K562 (cell line): Measurements from ENCODE around the gene RNF224. TPM values are rescaled to one million over a fixed set of nuclear protein-coding genes. Genes with fewer than 3 reads are reported as not detected.
A peak's percentile ranks its signal among the peaks of the same experiment; 100 is the strongest.

ENCODE experiments used
- ATAC-seq: fragments of 200-7000 bp; cut with Tn5 transposase; 3 replicates; pipeline ENCODE4 v1.9.1; 2020; ENCODE audit warnings: moderate library complexity
- BruUV-seq: library from RNA; stranded (reverse); fragments of 400-500 nt; replicated peaks from 2 replicates; lab custom pipeline; 2021; lab: Mats Ljungman, UMichigan
- CTCF ChIA-PET: fragments of 300-600 bp; formaldehyde crosslinking; extraction: SDS; loops from one replicate; lab custom pipeline; 2021; ENCODE audit warnings: low intra/inter-chr PET ratio; lab: Yijun Ruan, JAX
- POLR2A ChIA-PET: fragments of 300-600, 350-650 bp; sonication (Branson Sonifier 250); formaldehyde crosslinking; extraction: SDS; loops from one replicate; lab custom pipeline; 2021; ENCODE audit warnings: antibody characterized with exemption, inconsistent platforms; lab: Yijun Ruan, JAX
- DNase-seq, 4 experiments: peaks; one replicate each; pipeline versions ENCODE4 v3.0.0 to v3.0.0-alpha.2; 2011 to 2018; ENCODE audit warnings: low spot score in 3 of 4, mixed read lengths in 3 of 4; ENCODE audit errors: extremely low read depth in 1 of 4
- FAIRE-seq: peaks from 2 replicates; lab custom pipeline; 2011; peaks lifted over from hg19 to GRCh38; lab: Jason Lieb, UNC
- H2AFZ ChIP-seq: 2 replicates; pipeline ENCODE4 v1.6.0; 2011; ENCODE audit warnings: low read depth, low read length, control low read depth, inconsistent platforms
- H3K27ac ChIP-seq: fragments of 200-600 bp; 3 replicates; pipeline ENCODE4 v1.8.0; 2011; ENCODE audit warnings: low read depth, mild to moderate bottlenecking, control low read depth, inconsistent platforms, low read length, moderate library complexity, mixed read lengths; ENCODE audit errors: extremely low read depth
- H3K27me3 ChIP-seq, 2 experiments: fragments of 300-600 bp in 1 of 2; 2 replicates in 1 of 2; 3 replicates in 1 of 2; pipeline versions ENCODE4 v1.6.0 to v1.8.0; 2011; ENCODE audit warnings: inconsistent platforms in 2 of 2, low read length in 2 of 2, mild to moderate bottlenecking in 1 of 2, mixed read lengths in 1 of 2, moderate library complexity in 1 of 2; ENCODE audit not compliant: control insufficient read depth in 2 of 2, insufficient read depth in 2 of 2
- H3K36me3 ChIP-seq: fragments of 300-600 bp; 3 replicates; pipeline ENCODE4 v1.8.0; 2011; ENCODE audit warnings: mild to moderate bottlenecking, low read length, inconsistent platforms; ENCODE audit not compliant: control insufficient read depth, insufficient read depth
- H3K4me1 ChIP-seq, 2 experiments: fragments of 200-600 bp in 1 of 2; replicated peaks in 1 of 2; 2 replicates in 1 of 2; 3 replicates in 1 of 2; pipeline versions ENCODE4 v1.5.1 to v1.8.0; 2011; ENCODE audit warnings: inconsistent platforms in 2 of 2, low read length in 2 of 2, mild to moderate bottlenecking in 1 of 2, mixed read lengths in 1 of 2, moderate library complexity in 1 of 2; ENCODE audit not compliant: control insufficient read depth in 2 of 2, insufficient read depth in 2 of 2
- H3K4me2 ChIP-seq: 2 replicates; pipeline ENCODE4 v1.6.1; 2011; ENCODE audit warnings: low read length, control low read depth, inconsistent platforms, mixed read lengths; ENCODE audit not compliant: insufficient read depth
- H3K4me3 ChIP-seq: fragments of 200-600 bp; sonication (generic), shearing (Covaris generic); 2 replicates; pipeline ENCODE4 v1.5.1; 2016; ENCODE audit warnings: control low read depth, inconsistent platforms
- H3K79me2 ChIP-seq: fragments of 200-600 bp; 3 replicates; pipeline ENCODE4 v1.8.0; 2011; ENCODE audit warnings: low read length, inconsistent platforms; ENCODE audit not compliant: control insufficient read depth, insufficient read depth
- H3K9ac ChIP-seq, 2 experiments: 2 replicates each; pipeline versions ENCODE4 v1.6.0 to v1.6.1; 2011; ENCODE audit warnings: low read depth in 2 of 2, low read length in 2 of 2, control low read depth in 1 of 2, inconsistent platforms in 1 of 2, mild to moderate bottlenecking in 1 of 2, mixed read lengths in 1 of 2; ENCODE audit not compliant: insufficient read depth in 1 of 2
- H3K9me1 ChIP-seq: one replicate; pipeline ENCODE4 v1.6.0; 2011; ENCODE audit warnings: inconsistent platforms, mild to moderate bottlenecking, low read length, moderate library complexity; ENCODE audit not compliant: control insufficient read depth, insufficient read depth
- H3K9me3 ChIP-seq: replicated peaks from 2 replicates; pipeline ENCODE4 v1.5.1; 2011; ENCODE audit warnings: low read depth, low read length, inconsistent platforms; ENCODE audit not compliant: control insufficient read depth, insufficient read depth
- H4K20me1 ChIP-seq: replicated peaks from 2 replicates; pipeline ENCODE4 v1.6.1; 2011; ENCODE audit warnings: low read length, inconsistent platforms, mixed read lengths; ENCODE audit not compliant: control insufficient read depth, insufficient read depth
- CBFA2T2 ChIP-seq: fragments of 450-650 bp; conservative IDR thresholded peaks from 2 replicates; pipeline ENCODE4 v1.6.1; 2017; ENCODE audit warnings: mild to moderate bottlenecking
- CBFA2T3 ChIP-seq: fragments of 450-650 bp; IDR thresholded peaks from 2 replicates; pipeline ENCODE4 v1.6.1; 2017
- DIDO1 ChIP-seq: fragments of 450-650 bp; IDR thresholded peaks from 2 replicates; pipeline ENCODE4 v1.6.1; 2016; ENCODE audit warnings: low read depth, missing biosample characterization, missing genetic modification characterization
- ELF1 ChIP-seq: fragments of 200-800 bp; sonication (Bioruptor generic); IDR thresholded peaks from 2 replicates; pipeline ENCODE4 v1.6.1; 2016; ENCODE audit warnings: missing genetic modification characterization, missing compliant biosample characterization
- HOXB6 ChIP-seq: fragments of 250-450 bp; sonication (Bioruptor Pico); IDR thresholded peaks from 2 replicates; pipeline ENCODE4 v1.5.1; 2022; ENCODE audit warnings: mild to moderate bottlenecking, borderline replicate concordance
- IFI16 ChIP-seq: fragments of 250-450 bp; sonication (Bioruptor Pico); IDR thresholded peaks from 2 replicates; pipeline ENCODE4 v2.1.2; 2022; ENCODE audit warnings: mild to moderate bottlenecking, inconsistent platforms
- LARP7 ChIP-seq: fragments of 450-650 bp; IDR thresholded peaks from 2 replicates; pipeline ENCODE4 v1.6.1; 2016
- MYBL2 ChIP-seq, 2 experiments: fragments of 450-650 bp in 1 of 2; sonication (generic) in 1 of 2; formaldehyde crosslinking in 1 of 2; IDR thresholded peaks; 2 replicates each; pipeline versions ENCODE4 v1.6.1 to v1.8.1; 2017 to 2022; ENCODE audit warnings: borderline replicate concordance in 1 of 2, inconsistent platforms in 1 of 2, low read depth in 1 of 2, mild to moderate bottlenecking in 1 of 2, missing genetic modification reagents in 1 of 2, moderate library complexity in 1 of 2
- NFE2 ChIP-seq: IDR thresholded peaks from 2 replicates; pipeline ENCODE4 v1.6.1; 2014; ENCODE audit warnings: antibody characterized with exemption, low read depth
- NFE2L1 ChIP-seq: fragments of 450-650 bp; IDR thresholded peaks from 2 replicates; pipeline ENCODE4 v1.6.1; 2016; ENCODE audit warnings: missing genetic modification characterization, low read depth, mild to moderate bottlenecking, missing compliant biosample characterization, moderate library complexity, borderline replicate concordance
- NR2F6 ChIP-seq: fragments of 450-650 bp; formaldehyde crosslinking; IDR thresholded peaks from 2 replicates; pipeline ENCODE4 v1.4.0; 2020; ENCODE audit warnings: mild to moderate bottlenecking
- PHB ChIP-seq: fragments of 250-450 bp; sonication (Bioruptor Pico); IDR thresholded peaks from 2 replicates; pipeline ENCODE4 v1.5.0; 2021
- PHB2 ChIP-seq: fragments of 450-650 bp; IDR thresholded peaks from 2 replicates; pipeline ENCODE4 v1.6.1; 2017; ENCODE audit warnings: low read depth
- PHF8 ChIP-seq: fragments of 200-600 bp; sonication (generic); IDR thresholded peaks from 2 replicates; pipeline ENCODE4 v1.6.1; 2012; ENCODE audit warnings: mixed run types, mild to moderate bottlenecking, inconsistent platforms, low read length, moderate library complexity, borderline replicate concordance
- RBFOX2 ChIP-seq: fragments of 200-400 bp; formaldehyde crosslinking; IDR thresholded peaks from 2 replicates; pipeline ENCODE4 v1.6.1; 2017; ENCODE audit warnings: low read depth, mild to moderate bottlenecking, low read length, moderate library complexity
- RBM25 ChIP-seq: fragments of 200-400 bp; formaldehyde crosslinking; IDR thresholded peaks from 2 replicates; pipeline ENCODE4 v1.6.1; 2018; ENCODE audit warnings: low read length, low read depth, moderate library complexity; ENCODE audit not compliant: severe bottlenecking
- SPI1 ChIP-seq: IDR thresholded peaks from 2 replicates; pipeline ENCODE4 v1.6.1; 2011; ENCODE audit warnings: low read depth, low read length, control low read depth, borderline replicate concordance
- SUPT5H ChIP-seq: fragments of 450-650 bp; IDR thresholded peaks from 2 replicates; pipeline ENCODE4 v1.6.1; 2016
- TAL1 ChIP-seq: fragments of 450-650 bp; IDR thresholded peaks from 2 replicates; pipeline ENCODE4 v1.6.1; 2016; ENCODE audit warnings: mild to moderate bottlenecking
- TEAD4 ChIP-seq, 2 experiments: sonication (generic) in 1 of 2; formaldehyde crosslinking in 1 of 2; IDR thresholded peaks; 2 replicates each; pipeline versions ENCODE4 v1.6.1 to v1.8.0; 2012 to 2022; ENCODE audit warnings: borderline replicate concordance in 1 of 2, inconsistent platforms in 1 of 2, low read length in 1 of 2, mild to moderate bottlenecking in 1 of 2, missing genetic modification reagents in 1 of 2
- TSHZ1 ChIP-seq: fragments of 250-450 bp; sonication (Bioruptor Pico); IDR thresholded peaks from 2 replicates; pipeline ENCODE4 v1.4.0; 2020; ENCODE audit warnings: mild to moderate bottlenecking, moderate library complexity
- ZBTB8A ChIP-seq: fragments of 450-650 bp; IDR thresholded peaks from 2 replicates; pipeline ENCODE4 v1.6.1; 2018; ENCODE audit warnings: mild to moderate bottlenecking, moderate library complexity; ENCODE audit not compliant: partially characterized antibody
- ZEB2 ChIP-seq: fragments of 450-650 bp; IDR thresholded peaks from 2 replicates; pipeline ENCODE4 v1.6.1; 2016
- ZNF445 ChIP-seq: fragments of 250-450 bp; sonication (Bioruptor Pico); IDR thresholded peaks from 2 replicates; pipeline ENCODE4 v1.4.0; 2020; ENCODE audit warnings: low read depth, mild to moderate bottlenecking, moderate library complexity
- WGBS: fragments of 100-300 bp; shearing (Covaris generic); methylation state at CpG from one replicate; pipeline ENCODE4 v1.1.6; 2016; ENCODE audit warnings: low coverage, mixed read lengths; ENCODE audit not compliant: insufficient coverage; ENCODE audit errors: missing lambda C conversion rate; 5-methylcytosine and 5-hydroxymethylcytosine counted together
- in situ Hi-C: fragments of 300-500 bp; cut with MboI; formaldehyde crosslinking; loops from 4 replicates; pipeline ENCODE4 v1.15.0; 2018; ENCODE audit warnings: inconsistent platforms, mixed read lengths
- intact Hi-C: fragments of 100-400 bp; cut with micrococcal nuclease; formaldehyde crosslinking; loops from 2 replicates; pipeline ENCODE4 v1.14.2; 2022
- polyA plus RNA-seq, 8 experiments: library from polyadenylated mRNA; depleted of rRNA in 4 of 8; stranded (reverse) in 5 of 8; unstranded in 3 of 8; fragments of >200 nt; fragmentation: Nextera tagmentation in 2 of 8; fragmentation: Illumina TruSeq in 1 of 8; extraction: Ambion mirVana in 2 of 8; extraction: Trizol in 1 of 8; gene quantifications; 2 replicates each; pipeline versions ENCODE4 v1.2.1 to v1.2.3, GENCODE V29; 2011 to 2014; ENCODE audit warnings: inconsistent platforms in 1 of 8, missing spikeins in 1 of 8
- total RNA-seq, 7 experiments: library from RNA; depleted of rRNA in 6 of 7; stranded (reverse); fragments of >200 nt in 6 of 7; fragmentation: Illumina TruSeq in 2 of 7; extraction: Trizol in 2 of 7; gene quantifications; 2 replicates each; pipeline versions ENCODE4 v1.2.1 to v1.2.3, GENCODE V29; 2011 to 2021; ENCODE audit warnings: low replicate concordance in 1 of 7

The RNF224 gene
- total and polyA plus RNA-seq, 9 of the 15 experiments (the other 6 are each of a cell fraction or from before 2014, with no cell fraction given) = not detected

GRCh38 chr9:137206602-137207001 lies 20.7 kb upstream of the RNF224 start:
- CTCF ChIA-PET = no interaction called here
- peaks cover 25 to 52% of the 10 kb centered on the region in 2 experiments for H3K4me1 ChIP-seq
- peaks cover 3% of the 10 kb centered on the region for H4K20me1 ChIP-seq
- peak in 2 of 4 experiments; percentile 38 to 49 for DNase-seq
- in situ Hi-C loops = no loop called here
- H3K4me3 ChIP-seq = peak overlapping the region; percentile 99
- peak overlapping the region; percentile 95 for H3K4me2 ChIP-seq
- H3K36me3 ChIP-seq = peaks cover 46% of the 10 kb centered on the region; the same call in 2 of the 3 replicates
- POLR2A ChIA-PET = interaction anchor here (0.5 to 1.3 kb wide), 4 partner anchors 9 to 101 kb away, joined by 3 to 5 read pairs (median 4); no protein-coding TSS in a partner anchor
- no TSS peak for BruUV-seq
- intact Hi-C loops = no loop called here
- H3K27ac ChIP-seq = peak overlapping the region; percentile 88
- H3K9ac ChIP-seq = peak overlapping the region; percentile 92 to 98
- WGBS = 18% methylated on average over 6 of the region's 7 CpGs
- H3K9me1 ChIP-seq = peaks cover 3% of the 10 kb centered on the region
- H3K27me3 ChIP-seq = no peaks in the 10 kb centered on the region
- FAIRE-seq = no peak
- peaks cover 52% of the 10 kb centered on the region for H3K79me2 ChIP-seq
- ATAC-seq = no peak
- H2AFZ ChIP-seq = no peak overlapping the region
- no peaks in the 10 kb centered on the region for H3K9me3 ChIP-seq
- TF ChIP-seq CBFA2T3 (peak; percentile 72), IFI16 (CRISPR knock-in tag) (no peak), ZNF445 (CRISPR knock-in tag) (no peak), MYBL2 (IDR thresholded peaks at IDR 0.05; ENCODE audit: low read depth) (no peak), MYBL2 (CRISPR knock-in tag; IDR thresholded peaks at IDR 0.05; ENCODE audit: borderline replicate concordance) (no peak), ZBTB8A (no peak), NFE2L1 (tag) (no peak), SPI1 (no peak), ELF1 (tag) (no peak), TEAD4 (IDR thresholded peaks at IDR 0.05; ENCODE audit: low read length) (peak; percentile 47), TEAD4 (CRISPR knock-in tag; IDR thresholded peaks at IDR 0.05; ENCODE audit: borderline replicate concordance) (no peak), PHF8 (no peak), PHB (CRISPR knock-in tag) (no peak), HOXB6 (CRISPR knock-in tag) (no peak), TAL1 (peak; percentile 27; the same call in 1 of the 2 replicates), LARP7 (no peak), NR2F6 (CRISPR knock-in tag) (no peak), TSHZ1 (no peak), CBFA2T2 (peak; percentile 44), PHB2 (no peak), NFE2 (no peak), RBFOX2 (no peak), DIDO1 (tag) (no peak), RBM25 (no peak), ZEB2 (no peak), SUPT5H (no peak)
